HFFc6 (cell line): ENCODE data around the gene PTPRN2. TPM values are rescaled to one million over a fixed set of nuclear protein-coding genes. Genes with fewer than 3 reads are reported as not detected.
"Not testable (repeated sequence)": the region's sequence is repeated elsewhere in the genome, so short reads cannot be mapped to it uniquely, and the experiment has no call there.

ENCODE experiments used
- DNase-seq: peaks from one replicate; pipeline ENCODE4 v3.0.0-alpha.2; 2018
- H3K27ac Mint-ChIP-seq: 2 replicates; pipeline ENCODE4 v1.8.0; 2020; ENCODE audit warnings: mild to moderate bottlenecking, mixed read lengths
- H3K27me3 Mint-ChIP-seq: 2 replicates; pipeline ENCODE4 v1.8.0; 2021; ENCODE audit warnings: mild to moderate bottlenecking, moderate library complexity, mixed read lengths; ENCODE audit not compliant: insufficient read depth
- H3K36me3 Mint-ChIP-seq: 2 replicates; pipeline ENCODE4 v1.8.0; 2021; ENCODE audit warnings: low read depth, mixed read lengths
- H3K4me1 Mint-ChIP-seq: 2 replicates; pipeline ENCODE4 v1.8.0; 2020; ENCODE audit warnings: low read depth, mixed read lengths
- H3K4me3 Mint-ChIP-seq: 2 replicates; pipeline ENCODE4 v1.8.0; 2020; ENCODE audit warnings: mild to moderate bottlenecking, moderate library complexity, mixed read lengths
- H3K9me3 Mint-ChIP-seq: 2 replicates; pipeline ENCODE4 v1.8.0; 2020; ENCODE audit warnings: mild to moderate bottlenecking, mixed read lengths
- total RNA-seq, 6 experiments: library from RNA; stranded (reverse); fragmentation: NEBNext Ultra II Directional; extraction: Animal tissue kit (Norgen Biotek cat#: 25700); gene quantifications; 2 replicates in 1 of 6; 3 replicates in 5 of 6; pipeline ENCODE4 v1.2.3, GENCODE V29; 2021
- TF ChIP-seq, protein P1 (sequence below): fragments of 200-600 bp; sonication (generic); IDR thresholded peaks from 2 replicates; pipeline ENCODE4 v1.5.0; 2021; ENCODE audit warnings: antibody characterized with exemption, mild to moderate bottlenecking

PTPRN2 gene
- total RNA-seq, 6 experiments from 2014 or later: 0.05 to 0.27 (median 0.23) TPM

DNA sequence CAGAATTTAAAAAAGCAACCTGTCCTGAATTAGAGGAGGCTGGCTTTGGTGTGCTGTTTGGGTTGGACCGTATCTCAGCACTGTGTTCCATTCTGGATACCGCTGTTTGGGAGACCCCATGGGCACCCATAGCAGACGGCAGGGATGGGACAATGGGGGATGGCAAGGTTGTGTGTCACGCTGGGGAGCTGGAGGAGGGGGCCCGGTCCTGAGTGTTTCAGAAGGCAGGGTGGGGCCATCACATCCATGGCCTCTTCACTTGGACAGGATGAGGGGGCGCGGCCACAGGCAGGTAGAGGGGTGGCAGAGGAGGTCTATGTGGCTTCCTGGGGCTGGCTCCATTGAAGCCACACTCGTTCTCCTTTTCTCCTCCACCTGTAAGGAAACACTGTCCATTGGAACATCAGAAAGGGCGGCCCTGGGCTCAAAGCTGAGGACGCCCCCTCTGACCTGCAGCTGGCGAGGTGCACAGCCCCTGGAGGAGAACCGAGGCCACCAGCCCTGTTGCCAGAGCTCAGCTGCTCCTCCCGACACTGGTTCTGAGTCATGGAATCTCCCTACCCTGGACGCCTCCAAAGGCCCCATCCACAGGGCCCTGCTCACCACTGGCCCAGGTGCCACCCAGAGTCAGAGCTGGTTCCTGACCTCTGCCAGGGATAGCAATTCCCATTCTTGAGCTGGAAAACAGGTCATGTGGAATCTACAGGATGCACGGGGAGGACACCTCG is 663.6 kb downstream of the PTPRN2 start:
- Mint-ChIP-seq H3K27ac (no peak overlapping the region), H3K4me1 (no peaks in the 10 kb centered on the region), H3K9me3 (peaks cover 62% of the 10 kb centered on the region), H3K27me3 (no peaks in the 10 kb centered on the region; the same call in 1 of the 2 replicates), H3K4me3 (no peak overlapping the region), H3K36me3 (peaks cover 5% of the 10 kb centered on the region; the same call in 1 of the 2 replicates)
- TF ChIP-seq, protein P1, sequence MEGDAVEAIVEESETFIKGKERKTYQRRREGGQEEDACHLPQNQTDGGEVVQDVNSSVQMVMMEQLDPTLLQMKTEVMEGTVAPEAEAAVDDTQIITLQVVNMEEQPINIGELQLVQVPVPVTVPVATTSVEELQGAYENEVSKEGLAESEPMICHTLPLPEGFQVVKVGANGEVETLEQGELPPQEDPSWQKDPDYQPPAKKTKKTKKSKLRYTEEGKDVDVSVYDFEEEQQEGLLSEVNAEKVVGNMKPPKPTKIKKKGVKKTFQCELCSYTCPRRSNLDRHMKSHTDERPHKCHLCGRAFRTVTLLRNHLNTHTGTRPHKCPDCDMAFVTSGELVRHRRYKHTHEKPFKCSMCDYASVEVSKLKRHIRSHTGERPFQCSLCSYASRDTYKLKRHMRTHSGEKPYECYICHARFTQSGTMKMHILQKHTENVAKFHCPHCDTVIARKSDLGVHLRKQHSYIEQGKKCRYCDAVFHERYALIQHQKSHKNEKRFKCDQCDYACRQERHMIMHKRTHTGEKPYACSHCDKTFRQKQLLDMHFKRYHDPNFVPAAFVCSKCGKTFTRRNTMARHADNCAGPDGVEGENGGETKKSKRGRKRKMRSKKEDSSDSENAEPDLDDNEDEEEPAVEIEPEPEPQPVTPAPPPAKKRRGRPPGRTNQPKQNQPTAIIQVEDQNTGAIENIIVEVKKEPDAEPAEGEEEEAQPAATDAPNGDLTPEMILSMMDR: no peak
- no peak for DNase-seq

DNA sequence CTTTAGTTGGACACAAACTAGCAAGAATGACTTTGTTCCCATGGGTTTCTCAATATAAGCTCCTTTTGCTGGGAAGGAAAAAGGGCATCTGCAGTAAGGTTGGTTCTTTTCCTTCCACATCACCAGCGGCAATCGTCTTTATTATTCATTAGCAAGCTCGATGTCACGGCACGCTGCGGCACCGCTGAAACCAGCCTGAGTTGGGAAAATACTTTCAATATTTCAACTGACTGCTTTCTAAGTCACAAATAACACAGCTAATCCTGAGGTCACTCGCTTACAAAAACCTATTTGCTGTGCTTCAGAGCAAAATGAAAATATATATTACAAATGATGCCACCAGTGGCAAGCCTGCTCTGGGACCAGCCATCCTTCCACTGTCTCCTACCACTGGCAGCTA is 665.0 kb downstream of the PTPRN2 start:
- DNase-seq: no peak
- TF ChIP-seq, protein P1: no peak
- Mint-ChIP-seq H3K4me1 (no peaks in the 10 kb centered on the region), H3K4me3 (no peak overlapping the region), H3K36me3 (peaks cover 12% of the 10 kb centered on the region; the same call in 1 of the 2 replicates), H3K27me3 (peaks cover 4% of the 10 kb centered on the region; the same call in 1 of the 2 replicates), H3K27ac (no peak overlapping the region), H3K9me3 (peaks cover 63% of the 10 kb centered on the region)

DNA sequence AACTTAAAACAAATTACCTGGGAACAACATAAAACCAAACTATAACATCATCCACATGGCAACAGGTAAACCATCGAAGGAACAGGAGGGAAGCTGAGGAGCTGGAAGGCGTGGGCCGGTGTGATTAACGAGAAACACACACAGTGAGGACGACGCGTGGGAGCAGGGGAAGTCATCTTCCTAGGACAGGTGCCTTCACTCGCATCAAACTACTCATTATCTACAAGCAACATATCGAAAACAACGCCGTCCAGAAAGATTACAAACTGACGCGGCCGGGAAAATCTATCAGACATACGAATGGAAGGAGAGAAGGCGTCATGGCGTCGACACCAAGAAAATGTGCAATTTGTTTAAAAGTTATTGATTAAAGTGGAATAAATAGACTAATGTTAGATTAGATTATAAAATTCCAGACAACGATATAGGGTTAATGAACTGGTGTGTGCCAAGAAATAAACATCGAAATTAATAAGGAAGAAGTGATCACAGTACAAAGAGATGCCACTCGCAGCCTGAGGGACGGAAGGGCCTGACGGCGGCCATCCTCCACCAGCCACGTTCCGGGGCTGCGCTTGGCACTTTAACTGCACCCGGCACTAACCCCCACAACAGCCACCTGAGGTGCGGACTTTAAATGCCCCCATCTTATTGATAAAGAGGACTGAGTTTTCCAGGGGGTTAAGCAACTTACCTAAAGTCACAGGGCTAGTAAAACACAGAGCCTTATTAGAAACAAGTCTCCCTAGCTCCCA is 669.1 kb downstream of the PTPRN2 start:
- no peak overlapping the region for H3K4me3 Mint-ChIP-seq
- H3K36me3 Mint-ChIP-seq: peaks cover 6% of the 10 kb centered on the region; the same call in 1 of the 2 replicates
- H3K27ac Mint-ChIP-seq: no peak overlapping the region
- peaks cover 69% of the 10 kb centered on the region for H3K9me3 Mint-ChIP-seq
- H3K27me3 Mint-ChIP-seq: peaks cover 4% of the 10 kb centered on the region; the same call in 1 of the 2 replicates
- H3K4me1 Mint-ChIP-seq: no peaks in the 10 kb centered on the region
- TF ChIP-seq, protein P1: no peak
- DNase-seq: no peak

DNA sequence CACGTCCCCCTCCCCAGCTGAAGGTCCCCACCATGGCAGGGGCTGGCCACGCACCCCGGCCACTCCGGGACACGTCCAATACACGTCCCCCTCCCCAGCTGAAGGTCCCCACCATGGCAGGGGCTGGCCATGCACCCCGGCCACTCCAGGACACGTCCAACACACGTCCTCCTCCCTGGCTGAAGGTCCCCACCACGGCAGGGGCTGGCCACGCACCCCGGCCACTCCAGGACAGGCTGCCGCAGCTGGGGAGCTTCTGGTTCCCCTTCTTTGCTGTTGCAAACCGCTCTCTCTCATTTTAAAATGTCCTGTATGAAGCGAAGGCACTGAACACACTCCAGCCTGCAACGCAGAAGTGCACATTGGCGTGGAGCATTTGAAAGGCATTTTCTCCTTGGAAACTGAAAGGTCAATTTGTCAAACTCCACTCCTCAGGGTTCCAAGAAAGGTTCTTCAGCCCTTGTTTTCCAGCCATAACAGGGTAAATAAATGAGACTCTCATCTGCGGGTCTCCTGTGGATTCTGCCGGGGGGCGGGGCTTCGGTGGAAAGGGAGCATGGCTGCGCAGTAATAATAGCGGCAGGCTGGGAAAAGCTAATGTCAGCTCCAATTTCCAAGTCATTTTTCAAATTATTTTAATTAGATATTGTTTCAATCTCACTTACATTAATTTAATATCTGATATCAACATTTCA is 670.5 kb downstream of the PTPRN2 start:
- TF ChIP-seq, protein P1: no peak
- peaks cover 6% of the 10 kb centered on the region; the same call in 1 of the 2 replicates for H3K36me3 Mint-ChIP-seq
- H3K27ac Mint-ChIP-seq: no peak overlapping the region
- H3K27me3 Mint-ChIP-seq: peaks cover 4% of the 10 kb centered on the region; the same call in 1 of the 2 replicates
- H3K4me1 Mint-ChIP-seq: no peaks in the 10 kb centered on the region
- no peak overlapping the region for H3K4me3 Mint-ChIP-seq
- no peak for DNase-seq
- peaks cover 67% of the 10 kb centered on the region for H3K9me3 Mint-ChIP-seq

DNA sequence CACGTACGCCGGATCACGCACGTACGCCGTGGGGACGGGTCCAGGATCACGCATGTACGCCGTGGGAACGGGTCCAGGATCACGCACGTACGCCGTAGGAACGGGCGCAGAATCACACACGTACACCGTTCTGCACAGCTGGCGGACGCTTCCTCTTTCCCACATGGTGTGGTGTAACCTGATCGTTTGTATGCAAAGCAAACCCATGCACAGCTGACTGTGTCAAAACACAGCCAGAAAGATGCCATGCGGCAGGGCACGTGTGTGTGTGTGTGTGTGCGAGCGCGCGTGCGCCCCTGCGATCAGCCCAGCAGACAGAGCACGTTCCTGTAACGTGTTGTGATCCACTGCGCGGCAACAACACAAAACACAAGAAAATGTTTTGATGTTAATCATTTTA is 677.2 kb downstream of the PTPRN2 start:
- DNase-seq: no peak
- no peaks in the 10 kb centered on the region; the same call in 1 of the 2 replicates for H3K36me3 Mint-ChIP-seq
- H3K27me3 Mint-ChIP-seq: peaks cover 2% of the 10 kb centered on the region
- no peak overlapping the region for H3K4me3 Mint-ChIP-seq
- H3K27ac Mint-ChIP-seq: no peak overlapping the region
- TF ChIP-seq, protein P1: no peak
- H3K4me1 Mint-ChIP-seq: no peaks in the 10 kb centered on the region
- peaks cover 66% of the 10 kb centered on the region for H3K9me3 Mint-ChIP-seq

DNA sequence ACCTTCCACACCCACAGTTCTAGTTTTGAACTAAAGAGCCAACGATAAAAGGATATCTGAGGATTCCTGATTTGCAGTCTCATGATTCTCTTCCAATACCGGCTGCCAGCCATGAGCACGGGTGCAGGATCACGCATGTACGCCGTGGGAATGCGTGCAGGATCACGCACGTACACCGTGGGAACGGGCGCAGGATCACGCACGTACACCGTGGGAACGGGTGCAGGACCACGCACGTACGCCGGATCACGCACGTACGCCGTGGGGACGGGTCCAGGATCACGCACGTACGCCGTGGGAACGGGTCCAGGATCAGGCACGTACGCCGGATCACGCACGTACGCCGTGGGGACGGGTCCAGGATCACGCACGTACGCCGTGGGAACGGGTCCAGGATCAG is 677.6 kb downstream of the PTPRN2 start:
- not testable (repeated sequence) for DNase-seq, H3K36me3 Mint-ChIP-seq, H3K27me3 Mint-ChIP-seq, H3K4me1 Mint-ChIP-seq, H3K4me3 Mint-ChIP-seq, H3K27ac Mint-ChIP-seq
- peaks cover 65% of the 10 kb centered on the region for H3K9me3 Mint-ChIP-seq
